SK-N-SH (cell line): ENCODE data around the gene STRBP. TPM values are rescaled to one million over a fixed set of nuclear protein-coding genes. Genes with fewer than 3 reads are reported as not detected.

Source experiments
- CTCF ChIA-PET: fragments of 300-600, 350-600 bp; formaldehyde crosslinking; extraction: SDS; loops from one replicate; lab custom pipeline; 2021; lab: Yijun Ruan, JAX
- POLR2A ChIA-PET: fragments of 350-600 bp; sonication (Branson Sonifier 250); formaldehyde crosslinking; extraction: SDS; loops from one replicate; lab custom pipeline; 2020; ENCODE audit warnings: antibody characterized with exemption, inconsistent platforms; lab: Yijun Ruan, JAX
- DNase-seq: peaks from one replicate; pipeline ENCODE4 v3.0.0; 2012
- H2AFZ ChIP-seq: fragments of 200-600 bp; sonication (generic); 2 replicates; pipeline ENCODE4 v1.8.1; 2016; ENCODE audit warnings: antibody characterized with exemption, mild to moderate bottlenecking, low read depth
- H3F3A ChIP-seq: fragments of 200-600 bp; sonication (generic); replicated peaks from 2 replicates; pipeline ENCODE3; 2016; ENCODE audit warnings: antibody characterized with exemption, mild to moderate bottlenecking; ENCODE audit not compliant: insufficient read depth
- H3K27ac ChIP-seq, 2 experiments: fragments of 200-500 bp in 1 of 2; fragments of 200-600 bp in 1 of 2; sonication (Bioruptor generic) in 1 of 2; sonication (generic), shearing (Covaris generic) in 1 of 2; 2 replicates each; pipeline versions ENCODE4 v1.5.1 to v1.6.1; 2014 to 2016; ENCODE audit warnings: low read depth in 2 of 2, inconsistent platforms in 1 of 2, low read length in 1 of 2, mild to moderate bottlenecking in 1 of 2, mixed read lengths in 1 of 2
- H3K27me3 ChIP-seq: fragments of 200-600 bp; sonication (generic), shearing (Covaris generic); 2 replicates; pipeline ENCODE4 v1.6.1; 2016; ENCODE audit warnings: mixed run types; ENCODE audit not compliant: insufficient read depth
- H3K36me3 ChIP-seq, 2 experiments: fragments of 200-500 bp in 1 of 2; fragments of 200-600 bp in 1 of 2; sonication (Bioruptor generic) in 1 of 2; sonication (generic) in 1 of 2; replicated peaks in 1 of 2; 2 replicates each; pipeline versions ENCODE3 to v1.5.1; 2014 to 2016; ENCODE audit warnings: low read length in 1 of 2, mild to moderate bottlenecking in 1 of 2; ENCODE audit not compliant: insufficient read depth in 2 of 2, control insufficient read depth in 1 of 2
- H3K4me1 ChIP-seq, 2 experiments: fragments of 200-500 bp in 1 of 2; fragments of 200-600 bp in 1 of 2; sonication (Bioruptor generic) in 1 of 2; sonication (generic), shearing (Covaris generic) in 1 of 2; 2 replicates each; pipeline versions ENCODE4 v1.5.1 to v1.6.1; 2014 to 2016; ENCODE audit warnings: low read depth in 1 of 2, low read length in 1 of 2, mixed run types in 1 of 2; ENCODE audit not compliant: insufficient read depth in 2 of 2, control insufficient read depth in 1 of 2
- H3K4me2 ChIP-seq: fragments of 200-600 bp; sonication (generic), shearing (Covaris generic); 2 replicates; pipeline ENCODE4 v1.6.1; 2017; ENCODE audit warnings: mixed run types
- H3K4me3 ChIP-seq, 2 experiments: fragments of 200-500 bp in 1 of 2; fragments of 200-600 bp in 1 of 2; sonication (Bioruptor generic) in 1 of 2; sonication (generic), shearing (Covaris generic) in 1 of 2; 2 replicates each; pipeline versions ENCODE4 v1.5.1 to v1.8.1; 2014 to 2016; ENCODE audit warnings: low read depth in 2 of 2, inconsistent platforms in 1 of 2, low read length in 1 of 2, mild to moderate bottlenecking in 1 of 2, mixed read lengths in 1 of 2, moderate library complexity in 1 of 2
- H3K79me2 ChIP-seq: fragments of 200-600 bp; sonication (generic); 2 replicates; pipeline ENCODE4 v1.8.1; 2017; ENCODE audit warnings: mild to moderate bottlenecking; ENCODE audit not compliant: insufficient read depth
- H3K9ac ChIP-seq: fragments of 200-600 bp; sonication (generic); 2 replicates; pipeline ENCODE4 v1.6.1; 2017; ENCODE audit warnings: mixed run types
- H3K9me2 ChIP-seq: fragments of 200-600 bp; sonication (generic); 2 replicates; pipeline ENCODE4 v1.6.1; 2017; ENCODE audit warnings: mixed run types
- H3K9me3 ChIP-seq: fragments of 200-600 bp; sonication (generic); 2 replicates; pipeline ENCODE4 v1.6.1; 2017; ENCODE audit warnings: mixed run types, mild to moderate bottlenecking, moderate library complexity
- H4K20me1 ChIP-seq: fragments of 200-600 bp; sonication (generic); 2 replicates; pipeline ENCODE4 v1.6.1; 2017; ENCODE audit warnings: mild to moderate bottlenecking, mixed run types; ENCODE audit not compliant: insufficient read depth
- FOXJ3 ChIP-seq: sonication (generic); formaldehyde crosslinking; IDR thresholded peaks from 2 replicates; pipeline ENCODE4 v1.5.1; 2020; ENCODE audit warnings: mild to moderate bottlenecking, missing genetic modification reagents
- FOXM1 ChIP-seq: IDR thresholded peaks from 2 replicates; pipeline ENCODE4 v1.4.0; 2012; ENCODE audit warnings: low read depth, mild to moderate bottlenecking
- GABPA ChIP-seq: IDR thresholded peaks from 2 replicates; pipeline ENCODE4 v1.4.0; 2012; ENCODE audit warnings: low read depth, mild to moderate bottlenecking
- JUND ChIP-seq: IDR thresholded peaks from 2 replicates; pipeline ENCODE4 v1.4.0; 2012
- MEF2A ChIP-seq: IDR thresholded peaks from 2 replicates; pipeline ENCODE4 v1.4.0; 2012; ENCODE audit warnings: low read depth, borderline replicate concordance
- MXI1 ChIP-seq: IDR thresholded peaks from 2 replicates; pipeline ENCODE4 v1.6.1; 2012; ENCODE audit warnings: mild to moderate bottlenecking, low read depth, low read length, improper control_type of control experiment
- NFIC ChIP-seq: IDR thresholded peaks from 2 replicates; pipeline ENCODE4 v1.4.0; 2012; ENCODE audit warnings: borderline replicate concordance
- POLR2AphosphoS5 ChIP-seq: IDR thresholded peaks from 2 replicates; pipeline ENCODE4 v1.6.1; 2012; ENCODE audit warnings: low read depth, low read length
- SIN3A ChIP-seq: IDR thresholded peaks from 2 replicates; pipeline ENCODE4 v1.6.1; 2012; ENCODE audit warnings: low read depth, mild to moderate bottlenecking, low read length, moderate library complexity, borderline replicate concordance
- TAF1 ChIP-seq: IDR thresholded peaks from 2 replicates; pipeline ENCODE4 v1.6.1; 2012; ENCODE audit warnings: low read depth, mild to moderate bottlenecking, low read length, moderate library complexity, borderline replicate concordance
- TCF12 ChIP-seq: IDR thresholded peaks from 2 replicates; pipeline ENCODE4 v1.4.0; 2012
- USF2 ChIP-seq: fragments of 150-350 bp; IDR thresholded peaks from 2 replicates; pipeline ENCODE4 v1.6.1; 2017; ENCODE audit warnings: antibody characterized with exemption, low read length, low read depth, borderline replicate concordance
- YY1 ChIP-seq: IDR thresholded peaks from 2 replicates; pipeline ENCODE4 v1.4.0; 2012; ENCODE audit warnings: low read depth, mild to moderate bottlenecking
- WGBS: methylation state at CpG from one replicate; pipeline ENCODE4 v1.1.6; 2017; ENCODE audit warnings: low lambda C conversion rate; 5-methylcytosine and 5-hydroxymethylcytosine counted together
- polyA plus RNA-seq, 3 experiments: library from polyadenylated mRNA; depleted of rRNA; stranded (reverse); fragments of >200 nt; gene quantifications; 2 replicates each; pipeline ENCODE4 v1.2.3, GENCODE V29; 2012
- TF ChIP-seq, protein P1 (sequence below): IDR thresholded peaks from 2 replicates; pipeline ENCODE4 v1.4.0; 2012; ENCODE audit warnings: low read depth, borderline replicate concordance
- TF ChIP-seq, protein P2 (sequence below): IDR thresholded peaks from 2 replicates; pipeline ENCODE4 v1.4.0; 2012; ENCODE audit warnings: low read depth, borderline replicate concordance

The STRBP gene
- polyA plus RNA-seq, 1 of the 3 experiments (the other 2 are of a cell fraction), result 5.9 TPM

DNA sequence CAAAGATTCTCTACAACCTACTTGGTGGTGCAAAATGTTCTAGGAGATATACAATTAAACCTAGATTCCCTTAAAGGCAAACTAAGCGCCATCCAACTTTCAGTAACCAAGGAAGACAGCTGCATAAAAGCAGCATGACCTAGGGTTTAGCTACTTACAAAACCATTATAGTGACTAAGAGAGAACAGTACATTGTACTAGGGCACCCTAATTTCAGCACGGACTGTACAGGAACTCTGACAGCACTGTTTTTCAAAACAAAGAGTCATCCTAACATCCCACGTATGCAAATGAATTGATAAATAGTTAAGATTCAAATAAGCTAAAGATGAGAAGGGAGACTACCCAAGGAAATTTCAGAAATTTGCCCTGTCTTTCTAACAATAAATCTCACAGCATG is 30.0 kb downstream of the STRBP start:
- POLR2A ChIA-PET, result no interaction called here
- 93% methylated on average over 3 of the region's 3 CpGs for WGBS
- CTCF ChIA-PET, result interaction anchor here (1.1 kb wide), 1 partner anchor 10 kb away, joined by 3 read pairs; no protein-coding TSS in a partner anchor

DNA sequence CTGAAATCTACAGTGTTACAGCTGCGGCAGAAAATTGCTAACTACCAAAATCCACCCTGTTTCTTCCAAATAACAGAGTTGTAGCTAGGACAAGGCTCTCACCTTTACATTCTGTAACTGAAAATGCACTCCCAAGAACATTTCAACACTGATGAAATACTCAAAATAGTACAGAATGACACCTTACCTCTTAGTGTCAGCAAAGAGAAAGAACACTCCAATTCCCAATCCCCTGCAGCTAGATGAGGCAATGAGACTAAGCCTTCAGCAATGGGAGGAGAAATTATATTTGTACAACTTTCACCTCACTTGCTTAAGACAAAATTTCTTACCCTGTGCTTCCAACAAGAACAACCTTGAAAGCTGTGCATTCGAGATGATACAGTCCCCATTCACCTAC is 31.2 kb downstream of the STRBP start:
- Histone ChIP-seq H3K4me2 (no peak overlapping the region), H4K20me1 (no peaks in the 10 kb centered on the region), H3K79me2 (no peaks in the 10 kb centered on the region), H3F3A (no peaks in the 10 kb centered on the region), H2AFZ (no peak overlapping the region), H3K4me3 (no peak overlapping the region), H3K27ac (no peak overlapping the region), H3K9me2 (no peaks in the 10 kb centered on the region), H3K36me3 (no peaks in the 10 kb centered on the region), H3K4me1 (no peaks in the 10 kb centered on the region), H3K27me3 (no peaks in the 10 kb centered on the region), H3K9ac (no peak overlapping the region), H3K9me3 (no peaks in the 10 kb centered on the region)
- no peak for DNase-seq
- ChIA-PET POLR2A (no interaction called here), CTCF (interaction anchor here (0.7 kb wide), 1 partner anchor 1043 kb away, joined by 3 read pairs; no protein-coding TSS in a partner anchor)
- 87% methylated on average over 2 of the region's 2 CpGs for WGBS
- no peak for TF ChIP-seq MXI1
- no peak for TF ChIP-seq NFIC
- no peak for TF ChIP-seq TCF12

More for the DNA sequence above, 30.0 kb downstream of the STRBP start:
- Histone ChIP-seq H2AFZ (no peak overlapping the region), H3K9me3 (peaks cover 3% of the 10 kb centered on the region; the same call in 1 of the 2 replicates), H3K27me3 (no peaks in the 10 kb centered on the region), H3K36me3 (peaks cover 0 to 1% of the 10 kb centered on the region in 2 experiments), H3K4me2 (no peak overlapping the region), H3K27ac (no peak overlapping the region), H3K9ac (no peak overlapping the region)
- no peak for DNase-seq
- TF ChIP-seq USF2, result no peak
- no peak for TF ChIP-seq JUND
- TF ChIP-seq FOXJ3 (CRISPR knock-in tag), result no peak
- TF ChIP-seq SIN3A, result no peak
- TF ChIP-seq, all 33 proteins: peak for 0
- Histone ChIP-seq H3K9me2 (no peaks in the 10 kb centered on the region), H3F3A (no peaks in the 10 kb centered on the region), H4K20me1 (no peaks in the 10 kb centered on the region), H3K79me2 (no peaks in the 10 kb centered on the region), H3K4me3 (no peak overlapping the region), H3K4me1 (no peaks in the 10 kb centered on the region)

GRCh38 chr9:123235448-123235847 is 32.9 kb downstream of the STRBP start:
- no peaks in the 10 kb centered on the region for H3K79me2 ChIP-seq
- no peaks in the 10 kb centered on the region for H3F3A ChIP-seq
- H4K20me1 ChIP-seq, result no peaks in the 10 kb centered on the region
- CTCF ChIA-PET, result interaction anchor here (1.0 kb wide), 1 partner anchor 20 kb away, joined by 3 read pairs; no protein-coding TSS in a partner anchor
- no peaks in the 10 kb centered on the region for H3K9me3 ChIP-seq
- H3K9ac ChIP-seq, result no peak overlapping the region
- H3K4me2 ChIP-seq, result no peak overlapping the region
- H3K4me3 ChIP-seq, result no peak overlapping the region
- no peak for DNase-seq
- no peaks in the 10 kb centered on the region for H3K9me2 ChIP-seq
- POLR2A ChIA-PET, result no interaction called here
- H2AFZ ChIP-seq, result no peak overlapping the region
- no peaks in the 10 kb centered on the region for H3K27me3 ChIP-seq
- WGBS, result 100% methylated on average over 1 of the region's 1 CpG
- H3K36me3 ChIP-seq, result no peaks in the 10 kb centered on the region
- no peak overlapping the region for H3K27ac ChIP-seq
- no peaks in the 10 kb centered on the region; a peak in 1 of 4 replicates for H3K4me1 ChIP-seq
- TF ChIP-seq, protein P1, sequence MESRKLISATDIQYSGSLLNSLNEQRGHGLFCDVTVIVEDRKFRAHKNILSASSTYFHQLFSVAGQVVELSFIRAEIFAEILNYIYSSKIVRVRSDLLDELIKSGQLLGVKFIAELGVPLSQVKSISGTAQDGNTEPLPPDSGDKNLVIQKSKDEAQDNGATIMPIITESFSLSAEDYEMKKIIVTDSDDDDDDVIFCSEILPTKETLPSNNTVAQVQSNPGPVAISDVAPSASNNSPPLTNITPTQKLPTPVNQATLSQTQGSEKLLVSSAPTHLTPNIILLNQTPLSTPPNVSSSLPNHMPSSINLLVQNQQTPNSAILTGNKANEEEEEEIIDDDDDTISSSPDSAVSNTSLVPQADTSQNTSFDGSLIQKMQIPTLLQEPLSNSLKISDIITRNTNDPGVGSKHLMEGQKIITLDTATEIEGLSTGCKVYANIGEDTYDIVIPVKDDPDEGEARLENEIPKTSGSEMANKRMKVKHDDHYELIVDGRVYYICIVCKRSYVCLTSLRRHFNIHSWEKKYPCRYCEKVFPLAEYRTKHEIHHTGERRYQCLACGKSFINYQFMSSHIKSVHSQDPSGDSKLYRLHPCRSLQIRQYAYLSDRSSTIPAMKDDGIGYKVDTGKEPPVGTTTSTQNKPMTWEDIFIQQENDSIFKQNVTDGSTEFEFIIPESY, result no peak
- TF ChIP-seq, protein P2, sequence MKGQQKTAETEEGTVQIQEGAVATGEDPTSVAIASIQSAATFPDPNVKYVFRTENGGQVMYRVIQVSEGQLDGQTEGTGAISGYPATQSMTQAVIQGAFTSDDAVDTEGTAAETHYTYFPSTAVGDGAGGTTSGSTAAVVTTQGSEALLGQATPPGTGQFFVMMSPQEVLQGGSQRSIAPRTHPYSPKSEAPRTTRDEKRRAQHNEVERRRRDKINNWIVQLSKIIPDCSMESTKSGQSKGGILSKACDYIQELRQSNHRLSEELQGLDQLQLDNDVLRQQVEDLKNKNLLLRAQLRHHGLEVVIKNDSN, result no peak
- TF ChIP-seq POLR2AphosphoS5, result no peak
- no peak for TF ChIP-seq TAF1
- no peak for TF ChIP-seq FOXM1
- TF ChIP-seq SIN3A, result no peak
- TF ChIP-seq USF2, result no peak
- TF ChIP-seq YY1, result no peak
- no peak for TF ChIP-seq JUND
- TF ChIP-seq MEF2A, result no peak
- TF ChIP-seq GABPA, result no peak
